Measurements from ENCODE around the gene CNN1.

DNA sequence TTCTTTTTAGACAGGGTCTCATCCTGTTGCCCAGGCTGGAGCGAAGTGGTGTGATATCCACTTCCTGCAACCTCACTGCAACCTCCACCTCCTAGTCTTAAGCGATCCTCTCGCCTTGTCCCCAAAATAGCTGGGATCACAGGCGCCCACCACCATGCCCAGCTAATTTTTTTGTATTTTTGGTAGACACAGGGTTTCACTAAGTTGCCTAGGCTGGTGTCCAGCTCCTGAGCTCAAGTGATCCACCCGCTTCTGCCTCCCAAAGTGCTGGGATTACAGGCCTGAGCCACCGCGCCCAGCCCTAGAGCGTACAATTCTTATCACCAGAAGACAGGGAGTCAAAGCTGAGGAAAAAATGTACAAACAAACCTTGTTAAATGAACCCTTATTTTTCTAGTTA, 24.9 kb downstream of the CNN1 start:
- TF ChIP-seq POLR2AphosphoS5 (IDR thresholded peaks at IDR 0.05; ENCODE audit: low read depth, low read length) (no peak), POU2F2 (IDR thresholded peaks at IDR 0.05; ENCODE audit: low read depth, low read length) (no peak), POLR2A (IDR thresholded peaks at IDR 0.05; ENCODE audit: low read depth, low read length) (no peak), SPI1 (IDR thresholded peaks at IDR 0.05; ENCODE audit: low read depth, low read length) (no peak), TAF1 (IDR thresholded peaks at IDR 0.05; ENCODE audit: low read depth, low read length) (no peak), PAX5 (IDR thresholded peaks at IDR 0.05; ENCODE audit: insufficient read depth, low read length, severe bottlenecking) (no peak)
